Measurements from ENCODE around the gene BDKRB2. TPM values are rescaled to one million over a fixed set of nuclear protein-coding genes. Genes with fewer than 3 reads are reported as not detected.
A peak's percentile ranks its signal among the peaks of the same experiment; 100 is the strongest.

The BDKRB2 gene
- total and polyA plus RNA-seq, 2 experiments from 2014 or later = 12.4 to 14.4 TPM

DNA sequence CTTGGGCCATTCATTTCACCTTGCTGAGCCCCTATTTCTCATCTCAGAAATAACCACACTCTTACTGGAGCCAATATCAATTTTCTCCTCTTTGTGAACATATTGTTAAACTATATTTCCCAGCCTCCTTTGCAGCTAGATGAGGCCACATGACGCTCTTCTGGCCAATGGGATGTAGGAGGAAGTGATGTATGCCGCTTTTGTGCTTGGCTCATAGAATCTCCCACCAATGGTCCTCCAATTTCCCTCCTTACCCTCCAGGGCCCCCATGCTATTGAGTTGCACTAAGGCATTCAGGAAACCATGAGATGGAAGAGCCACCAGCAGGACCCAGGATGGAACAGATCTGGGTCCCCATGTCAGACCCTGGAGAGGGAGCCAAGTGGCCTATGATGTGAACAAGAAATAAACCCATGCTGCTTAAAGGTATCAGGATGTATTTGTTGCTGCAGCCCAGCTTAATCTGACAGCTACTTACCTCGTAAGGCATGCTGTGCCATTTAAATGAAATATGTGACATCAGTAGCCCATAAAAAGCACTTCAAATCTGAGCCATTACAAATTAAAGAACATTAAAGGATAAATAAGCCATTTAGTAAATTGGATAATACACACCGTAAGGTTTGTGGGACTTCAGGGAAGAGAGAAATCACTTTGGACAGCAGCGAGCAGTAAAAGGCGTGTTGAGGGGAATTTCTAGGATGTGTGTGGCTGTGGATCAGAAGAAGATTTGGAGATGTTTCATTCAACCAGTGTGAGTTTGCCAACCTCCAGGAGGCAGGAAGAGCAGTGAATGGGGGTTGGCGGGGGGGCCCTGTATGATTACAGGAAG, 24.4 kb upstream of the BDKRB2 start:
- no peak for DNase-seq
- Histone ChIP-seq H3K36me3 (ENCODE audit: low read depth) (no peaks in the 10 kb centered on the region), H3K4me2 (ENCODE audit: unreplicated experiment) (no peak overlapping the region), H3K4me1 (ENCODE audit: insufficient read depth) (peaks cover 32% of the 10 kb centered on the region), H3K27ac (no peak overlapping the region), H3K9me3 (ENCODE audit: low read depth) (no peaks in the 10 kb centered on the region), H3K79me2 (ENCODE audit: insufficient read depth) (no peaks in the 10 kb centered on the region), H2AFZ (no peak overlapping the region), H3F3A (ENCODE audit: insufficient read depth) (peaks cover 18% of the 10 kb centered on the region), H3K9me2 (ENCODE audit: insufficient read depth) (no peaks in the 10 kb centered on the region), H3K4me3 (no peak overlapping the region), H3K27me3 (replicated peaks; ENCODE audit: insufficient read depth) (no peaks in the 10 kb centered on the region), H3K9ac (no peak overlapping the region), H4K20me1 (ENCODE audit: insufficient read depth) (no peaks in the 10 kb centered on the region)
- TF ChIP-seq EZH2phosphoT487 (IDR thresholded peaks at IDR 0.05; ENCODE audit: insufficient read depth, low read depth) = no peak
- TF ChIP-seq EZH2 (IDR thresholded peaks at IDR 0.05; ENCODE audit: insufficient read depth, poor library complexity, severe bottlenecking) = no peak
- WGBS, 2 experiments (ENCODE audit: low coverage in 1 of 2, low lambda C conversion rate in 2 of 2, missing lambda C conversion rate in 2 of 2) = 92 to 97% methylated on average over 7 of the region's 7 CpGs
- in situ Hi-C loops (cut with MboI) = no loop called here

- 57 to 58% methylated on average over 17 of the region's 17 CpGs for WGBS, 2 experiments (ENCODE audit: low coverage in 1 of 2, low lambda C conversion rate in 2 of 2, missing lambda C conversion rate in 2 of 2)
- Histone ChIP-seq H3K27ac (no peak overlapping the region), H3K9me2 (ENCODE audit: insufficient read depth) (no peaks in the 10 kb centered on the region), H4K20me1 (ENCODE audit: insufficient read depth) (no peaks in the 10 kb centered on the region), H3K4me1 (ENCODE audit: insufficient read depth) (peaks cover 22% of the 10 kb centered on the region), H3K4me2 (ENCODE audit: unreplicated experiment) (no peak overlapping the region), H3K9ac (no peak overlapping the region), H3K9me3 (ENCODE audit: low read depth) (no peaks in the 10 kb centered on the region), H3F3A (ENCODE audit: insufficient read depth) (peaks cover 10% of the 10 kb centered on the region), H3K36me3 (ENCODE audit: low read depth) (no peaks in the 10 kb centered on the region), H3K27me3 (replicated peaks; ENCODE audit: insufficient read depth) (no peaks in the 10 kb centered on the region), H3K79me2 (ENCODE audit: insufficient read depth) (no peaks in the 10 kb centered on the region), H2AFZ (no peak overlapping the region), H3K4me3 (no peak overlapping the region)
- in situ Hi-C loops (cut with MboI) = no loop called here
- TF ChIP-seq EZH2phosphoT487 (IDR thresholded peaks at IDR 0.05; ENCODE audit: insufficient read depth, low read depth) (no peak), EZH2 (IDR thresholded peaks at IDR 0.05; ENCODE audit: insufficient read depth, poor library complexity, severe bottlenecking) (no peak)
- peak; percentile 22 for DNase-seq
These were observed 23.2 kb upstream of the BDKRB2 start for GRCh38 chr14:96181186-96182056.

GRCh38 chr14:96182546-96182945, 22.1 kb upstream of the BDKRB2 start:
- H2AFZ ChIP-seq = no peak overlapping the region
- WGBS, 2 experiments (ENCODE audit: low coverage in 1 of 2, low lambda C conversion rate in 2 of 2, missing lambda C conversion rate in 2 of 2) = 78 to 84% methylated on average over 4 of the region's 4 CpGs
- H3K4me1 ChIP-seq (ENCODE audit: insufficient read depth) = peaks cover 11% of the 10 kb centered on the region
- peaks cover 3% of the 10 kb centered on the region for H3F3A ChIP-seq (ENCODE audit: insufficient read depth)
- DNase-seq = no peak
- H3K4me2 ChIP-seq (ENCODE audit: unreplicated experiment) = no peak overlapping the region
- H3K9ac ChIP-seq = no peak overlapping the region
- TF ChIP-seq EZH2phosphoT487 (IDR thresholded peaks at IDR 0.05; ENCODE audit: insufficient read depth, low read depth) (no peak), EZH2 (IDR thresholded peaks at IDR 0.05; ENCODE audit: insufficient read depth, poor library complexity, severe bottlenecking) (no peak)
- in situ Hi-C loops (cut with MboI) = no loop called here
- no peaks in the 10 kb centered on the region for H4K20me1 ChIP-seq (ENCODE audit: insufficient read depth)
- H3K79me2 ChIP-seq (ENCODE audit: insufficient read depth) = no peaks in the 10 kb centered on the region
- no peaks in the 10 kb centered on the region for H3K9me2 ChIP-seq (ENCODE audit: insufficient read depth)
- H3K36me3 ChIP-seq (ENCODE audit: low read depth) = no peaks in the 10 kb centered on the region
- H3K27me3 ChIP-seq (replicated peaks; ENCODE audit: insufficient read depth) = no peaks in the 10 kb centered on the region
- no peak overlapping the region for H3K4me3 ChIP-seq
- no peak overlapping the region for H3K27ac ChIP-seq
- H3K9me3 ChIP-seq (ENCODE audit: low read depth) = no peaks in the 10 kb centered on the region

DNA sequence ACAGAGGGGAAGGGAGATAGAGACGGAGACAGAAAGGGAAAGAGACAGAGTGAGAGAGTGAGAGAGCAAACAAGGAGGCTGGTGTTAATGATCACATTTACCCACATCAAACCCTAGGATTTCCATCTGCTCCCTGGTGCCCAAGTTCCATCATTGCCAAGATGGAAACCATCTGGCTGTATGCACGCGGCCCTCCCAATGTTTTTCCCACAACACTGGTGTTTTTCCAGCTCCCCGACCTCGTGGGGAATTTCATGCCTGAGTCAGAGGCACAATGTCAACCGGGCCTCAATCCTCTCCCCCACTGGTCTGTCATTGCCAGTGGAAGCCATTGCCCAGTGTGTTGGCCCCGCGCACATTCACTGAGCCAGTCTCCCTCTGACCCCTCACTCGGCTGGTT, 19.9 kb upstream of the BDKRB2 start:
- H3F3A ChIP-seq (ENCODE audit: insufficient read depth) = no peaks in the 10 kb centered on the region
- no peak overlapping the region for H2AFZ ChIP-seq
- no peaks in the 10 kb centered on the region for H3K9me2 ChIP-seq (ENCODE audit: insufficient read depth)
- no peaks in the 10 kb centered on the region for H3K79me2 ChIP-seq (ENCODE audit: insufficient read depth)
- in situ Hi-C loops (cut with MboI) = no loop called here
- no peaks in the 10 kb centered on the region for H3K36me3 ChIP-seq (ENCODE audit: low read depth)
- 20 to 39% methylated on average over 9 of the region's 9 CpGs for WGBS, 2 experiments (ENCODE audit: low coverage in 1 of 2, low lambda C conversion rate in 2 of 2, missing lambda C conversion rate in 2 of 2)
- no peak overlapping the region for H3K9ac ChIP-seq
- no peaks in the 10 kb centered on the region for H3K27me3 ChIP-seq (replicated peaks; ENCODE audit: insufficient read depth)
- H3K27ac ChIP-seq = no peak overlapping the region
- DNase-seq = peak; percentile 38
- H3K4me2 ChIP-seq (ENCODE audit: unreplicated experiment) = no peak overlapping the region
- 0 out of 2 replicates have a peak, but pooled peaks cover 3% of the 10 kb centered on the region for H3K4me1 ChIP-seq (ENCODE audit: insufficient read depth)
- H3K4me3 ChIP-seq = no peak overlapping the region
- no peak for TF ChIP-seq EZH2 (IDR thresholded peaks at IDR 0.05; ENCODE audit: insufficient read depth, poor library complexity, severe bottlenecking)
- no peaks in the 10 kb centered on the region for H3K9me3 ChIP-seq (ENCODE audit: low read depth)
- H4K20me1 ChIP-seq (ENCODE audit: insufficient read depth) = no peaks in the 10 kb centered on the region

Data from GM23248 (cell line).